ENCODE data around the gene EXOC3L1.
A peak's percentile ranks its signal among the peaks of the same experiment; 100 is the strongest.

Gene EXOC3L1

DNA sequence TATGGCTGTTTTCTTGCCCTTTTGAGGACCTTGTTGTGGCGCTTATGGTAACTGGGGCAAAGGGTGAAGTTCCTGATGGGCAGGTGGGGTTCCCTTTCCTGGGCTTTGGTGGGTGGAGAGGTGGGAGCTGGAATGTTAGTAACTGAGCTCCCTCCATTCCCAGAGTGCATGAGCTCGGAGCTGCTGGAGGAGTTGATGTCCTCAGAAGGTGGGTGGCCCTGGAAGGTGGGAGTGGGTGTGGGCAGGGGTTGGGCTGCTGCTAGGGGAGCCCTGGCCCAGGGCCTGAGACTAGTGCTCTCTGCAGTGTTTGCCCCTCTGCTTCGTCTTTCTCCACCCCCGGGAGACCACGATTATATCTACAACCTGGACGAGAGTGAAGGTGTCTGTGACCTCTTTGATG, 7.8 kb upstream of the EXOC3L1 start:
- DNase-seq (ENCODE audit: insufficient read length, low spot score) (no peak), FAIRE-seq (no peak)
- TF ChIP-seq, protein P1, sequence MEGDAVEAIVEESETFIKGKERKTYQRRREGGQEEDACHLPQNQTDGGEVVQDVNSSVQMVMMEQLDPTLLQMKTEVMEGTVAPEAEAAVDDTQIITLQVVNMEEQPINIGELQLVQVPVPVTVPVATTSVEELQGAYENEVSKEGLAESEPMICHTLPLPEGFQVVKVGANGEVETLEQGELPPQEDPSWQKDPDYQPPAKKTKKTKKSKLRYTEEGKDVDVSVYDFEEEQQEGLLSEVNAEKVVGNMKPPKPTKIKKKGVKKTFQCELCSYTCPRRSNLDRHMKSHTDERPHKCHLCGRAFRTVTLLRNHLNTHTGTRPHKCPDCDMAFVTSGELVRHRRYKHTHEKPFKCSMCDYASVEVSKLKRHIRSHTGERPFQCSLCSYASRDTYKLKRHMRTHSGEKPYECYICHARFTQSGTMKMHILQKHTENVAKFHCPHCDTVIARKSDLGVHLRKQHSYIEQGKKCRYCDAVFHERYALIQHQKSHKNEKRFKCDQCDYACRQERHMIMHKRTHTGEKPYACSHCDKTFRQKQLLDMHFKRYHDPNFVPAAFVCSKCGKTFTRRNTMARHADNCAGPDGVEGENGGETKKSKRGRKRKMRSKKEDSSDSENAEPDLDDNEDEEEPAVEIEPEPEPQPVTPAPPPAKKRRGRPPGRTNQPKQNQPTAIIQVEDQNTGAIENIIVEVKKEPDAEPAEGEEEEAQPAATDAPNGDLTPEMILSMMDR (IDR thresholded peaks at IDR 0.05; ENCODE audit: insufficient read depth, missing control alignments), result no peak

DNA sequence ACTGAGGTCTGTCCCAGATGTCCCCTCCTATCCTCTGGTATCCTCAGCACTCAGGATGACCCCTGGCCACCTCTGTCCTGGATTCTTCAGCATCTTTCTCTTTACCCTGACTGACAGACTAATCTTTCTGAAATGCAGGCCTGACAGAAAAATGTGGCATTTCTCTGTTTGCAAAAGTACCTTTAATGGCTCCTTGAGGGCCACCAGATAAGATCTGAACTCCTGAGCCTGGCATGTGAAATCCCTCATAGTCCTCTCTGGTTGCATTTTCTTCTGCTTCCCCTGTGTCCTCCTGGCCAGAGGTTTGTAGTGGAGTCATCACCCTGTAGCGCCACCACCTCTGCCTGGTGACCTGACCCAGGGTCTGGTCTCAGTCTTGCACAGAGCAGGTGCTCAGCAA, 6.9 kb upstream of the EXOC3L1 start:
- TF ChIP-seq, protein P1 (IDR thresholded peaks at IDR 0.05; ENCODE audit: insufficient read depth, missing control alignments), result no peak
- DNase-seq (ENCODE audit: insufficient read length, low spot score), result no peak
- no peak for FAIRE-seq

DNA sequence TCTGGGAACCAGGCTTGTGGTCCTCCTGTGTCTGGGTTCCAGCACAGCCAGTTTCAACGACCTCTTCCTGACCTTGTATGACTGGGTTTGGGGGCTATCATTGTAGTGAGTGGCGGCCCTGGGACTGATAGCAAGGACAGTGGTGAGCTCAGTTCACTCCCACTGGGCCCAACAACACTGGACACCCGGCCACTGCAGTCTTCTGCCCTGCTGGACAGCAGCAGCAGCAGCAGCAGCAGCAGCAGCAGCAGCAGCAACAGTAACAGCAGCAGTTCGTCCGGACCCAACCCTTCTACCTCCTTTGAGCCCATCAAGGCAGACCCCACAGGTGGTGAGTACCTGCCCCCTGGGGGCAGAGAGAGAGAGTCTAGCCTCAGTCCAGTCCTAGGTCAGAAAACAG, 5.7 kb upstream of the EXOC3L1 start:
- TF ChIP-seq, protein P1 (IDR thresholded peaks at IDR 0.05; ENCODE audit: insufficient read depth, missing control alignments), result no peak
- DNase-seq (ENCODE audit: insufficient read length, low spot score) (no peak), FAIRE-seq (no peak)

DNA sequence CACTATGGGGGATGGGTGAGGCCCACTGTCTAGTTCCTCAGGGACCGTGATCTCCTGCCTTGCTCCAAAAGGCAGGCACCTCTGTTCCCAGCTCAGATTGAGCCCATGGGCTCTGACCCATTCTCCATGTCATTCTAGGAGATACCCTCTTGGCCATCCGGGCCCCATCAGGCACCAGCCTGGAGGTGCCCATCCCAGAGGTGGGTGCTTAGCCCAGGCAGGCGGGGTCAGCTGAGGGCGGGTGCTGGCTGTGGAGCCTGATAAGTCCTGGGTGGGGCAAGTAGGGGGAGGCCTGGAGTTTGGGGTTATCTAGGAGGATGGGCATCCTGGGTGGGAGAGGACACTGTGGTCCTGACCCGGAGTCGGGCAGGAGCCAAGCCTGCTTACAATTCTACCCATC, 4.3 kb upstream of the EXOC3L1 start:
- TF ChIP-seq, protein P1 (IDR thresholded peaks at IDR 0.05; ENCODE audit: insufficient read depth, missing control alignments), result no peak
- DNase-seq (ENCODE audit: insufficient read length, low spot score), result no peak
- no peak for FAIRE-seq

DNA sequence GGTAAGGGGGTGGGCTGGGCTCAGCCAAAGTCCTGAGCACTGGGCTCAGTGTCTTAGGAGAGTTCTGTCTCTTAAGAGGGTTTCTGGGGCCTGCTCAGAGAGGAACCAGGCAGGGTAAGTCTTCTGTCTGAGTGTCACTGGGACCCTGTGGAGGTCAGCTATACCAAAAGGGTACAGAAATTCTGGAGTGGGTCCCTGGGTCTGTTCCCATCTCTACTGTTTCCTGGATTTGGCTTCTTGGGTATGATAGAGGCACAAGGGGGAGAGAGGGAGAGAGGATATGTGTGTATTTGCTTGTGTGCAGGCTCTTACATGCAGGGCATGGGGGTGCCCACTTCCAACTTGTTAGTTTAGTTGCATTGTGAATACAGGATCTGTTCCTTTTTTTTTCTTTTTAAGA, 3.6 kb upstream of the EXOC3L1 start:
- TF ChIP-seq, protein P1 (IDR thresholded peaks at IDR 0.05; ENCODE audit: insufficient read depth, missing control alignments), result no peak
- FAIRE-seq (no peak), DNase-seq (ENCODE audit: insufficient read length, low spot score) (no peak)

DNA sequence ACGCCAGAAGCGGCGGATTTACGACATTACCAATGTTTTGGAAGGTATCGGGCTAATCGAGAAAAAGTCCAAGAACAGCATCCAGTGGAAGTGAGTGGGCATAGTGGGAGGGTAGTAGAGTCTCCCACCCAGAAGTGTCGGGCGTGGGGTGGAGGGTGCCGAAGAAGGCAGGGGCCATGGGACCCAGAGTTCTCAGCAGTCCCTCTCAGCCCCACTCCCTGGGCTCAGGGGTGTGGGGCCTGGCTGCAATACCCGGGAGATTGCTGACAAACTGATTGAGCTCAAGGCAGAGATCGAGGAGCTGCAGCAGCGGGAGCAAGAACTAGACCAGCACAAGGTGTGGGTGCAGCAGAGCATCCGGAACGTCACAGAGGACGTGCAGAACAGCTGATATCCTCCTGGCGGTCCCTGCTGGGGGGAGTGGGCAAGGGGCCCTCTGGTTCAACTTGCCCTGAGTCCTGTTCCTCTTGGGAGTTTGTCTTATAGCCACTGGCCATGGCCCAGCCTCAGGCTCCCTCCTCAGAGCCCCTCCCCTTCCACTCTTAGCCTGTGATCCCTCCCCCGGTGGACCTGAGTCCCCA, 2.9 kb upstream of the EXOC3L1 start:
- no peak for DNase-seq (ENCODE audit: insufficient read length, low spot score)
- FAIRE-seq, result no peak
- TF ChIP-seq, protein P1 (IDR thresholded peaks at IDR 0.05; ENCODE audit: insufficient read depth, missing control alignments), result no peak

DNA sequence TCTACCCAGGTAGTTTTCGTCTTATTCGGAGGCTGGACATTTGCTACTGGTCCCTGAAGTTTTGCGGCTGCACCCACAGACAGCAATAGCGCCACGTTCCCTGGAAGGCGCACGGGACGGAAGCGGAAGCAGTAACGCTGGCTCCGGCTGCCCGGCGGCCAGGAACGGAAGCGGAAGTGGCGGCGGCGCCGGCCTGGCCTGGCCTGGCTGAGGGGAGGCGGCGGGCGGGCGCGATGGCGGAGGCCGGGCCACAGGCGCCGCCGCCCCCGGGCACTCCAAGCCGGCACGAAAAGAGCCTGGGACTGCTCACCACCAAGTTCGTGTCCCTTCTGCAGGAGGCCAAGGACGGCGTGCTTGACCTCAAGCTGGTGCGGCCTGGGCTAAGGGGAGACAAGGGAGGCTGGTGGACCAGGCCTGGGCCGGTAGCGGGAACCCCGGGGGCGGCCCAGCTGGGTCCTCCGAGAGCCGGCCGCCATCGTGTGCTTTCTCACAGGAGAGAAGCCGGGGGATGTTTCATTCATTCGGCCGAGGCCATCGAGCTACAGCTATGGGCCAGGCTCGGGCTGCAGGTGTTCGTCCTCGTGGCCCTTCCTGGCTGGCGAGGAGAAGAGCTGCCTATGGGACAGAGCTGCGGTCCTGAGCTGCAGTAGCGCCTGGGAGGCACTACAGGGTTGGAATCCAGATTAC, 2.2 kb upstream of the EXOC3L1 start, which contains the start of gene E2F4:
Gene E2F4, plus strand, starts transcription at position 161 of the 687 bp plus-strand sequence. Its CDS starts 73 bp downstream, at position 234.
- peak; percentile 77 for DNase-seq (ENCODE audit: insufficient read length, low spot score)
- TF ChIP-seq, protein P1 (IDR thresholded peaks at IDR 0.05; ENCODE audit: insufficient read depth, missing control alignments), result no peak
- no peak for FAIRE-seq
